Activated CD4-positive, alpha-beta T cell treated with anti-CD3 and anti-CD28 coated beads, Interleukin-2, amount 50 U/mL, for 1 hour (primary cell): ENCODE data around the gene VAT1.
A peak's percentile ranks its signal among the peaks of the same experiment; 100 is the strongest.
"Not testable (repeated sequence)": the region's sequence is repeated elsewhere in the genome, so short reads cannot be mapped to it uniquely, and the experiment has no call there.

Experiments used
- DNase-seq: peaks from one replicate; pipeline ENCODE4 v3.0.0-alpha.2; 2020

Gene VAT1

GRCh38 chr17:43021741-43022512, at the start of gene VAT1:
VAT1 (minus strand) TSS chr17:43022385; CDS start chr17:43022322, 63 bp downstream.
- DNase-seq, result peak; percentile 55

- no peak for DNase-seq
Observed at GRCh38 chr17:43070872-43071271, 48.7 kb upstream of the VAT1 start.

GRCh38 chr17:43070257-43070656, 48.1 kb upstream of the VAT1 start:
- DNase-seq, result no peak

- no peak for DNase-seq
Observed at GRCh38 chr17:43069368-43069898, 47.2 kb upstream of the VAT1 start.

- no peak for DNase-seq
Observed at GRCh38 chr17:43068570-43069367, 46.6 kb upstream of the VAT1 start.

GRCh38 chr17:43062984-43063638, 40.9 kb upstream of the VAT1 start:
- no peak for DNase-seq

GRCh38 chr17:43056051-43056450, 33.9 kb upstream of the VAT1 start:
- DNase-seq, result no peak

GRCh38 chr17:43053008-43053407, 30.8 kb upstream of the VAT1 start:
- DNase-seq, result not testable (repeated sequence)

GRCh38 chr17:43051969-43052368, 29.8 kb upstream of the VAT1 start:
- DNase-seq, result no peak

- DNase-seq, result no peak
Observed at GRCh38 chr17:43044024-43044423, 21.8 kb upstream of the VAT1 start.

GRCh38 chr17:43043307-43043706, 21.1 kb upstream of the VAT1 start:
- DNase-seq, result no peak

GRCh38 chr17:43042025-43042628, 19.9 kb upstream of the VAT1 start:
- no peak for DNase-seq

GRCh38 chr17:43040655-43041054, 18.5 kb upstream of the VAT1 start:
- DNase-seq, result no peak

- DNase-seq, result no peak
Observed at GRCh38 chr17:43039646-43040045, 17.5 kb upstream of the VAT1 start.

GRCh38 chr17:43034894-43035293, 12.7 kb upstream of the VAT1 start:
- DNase-seq, result no peak

- DNase-seq, result no peak
Observed at GRCh38 chr17:43033948-43034881, 12.0 kb upstream of the VAT1 start.

GRCh38 chr17:43031666-43032065, 9.5 kb upstream of the VAT1 start:
- no peak for DNase-seq

GRCh38 chr17:43030137-43030767, 8.1 kb upstream of the VAT1 start:
- DNase-seq, result no peak

GRCh38 chr17:43028221-43028861, 6.2 kb upstream of the VAT1 start:
- no peak for DNase-seq
